ENCODE results near the gene MOB2.

Gene MOB2

GRCh38 chr11:1503708-1504104, 17.1 kb upstream of the MOB2 start:
- Mint-ChIP-seq H3K4me1 (peaks cover 29% of the 10 kb centered on the region), H3K4me3 (no peak overlapping the region), H3K27ac (no peak overlapping the region), H3K27me3 (no peaks in the 10 kb centered on the region), H3K9me3 (no peaks in the 10 kb centered on the region), H3K36me3 (peaks cover 20% of the 10 kb centered on the region)
- ATAC-seq (ENCODE audit: low read depth) (no peak), DNase-seq (ENCODE audit: low spot score in 2 of 2) (no peak)

- Mint-ChIP-seq H3K4me3 (no peak overlapping the region), H3K27me3 (no peaks in the 10 kb centered on the region), H3K4me1 (peaks cover 30% of the 10 kb centered on the region), H3K9me3 (no peaks in the 10 kb centered on the region), H3K27ac (no peak overlapping the region), H3K36me3 (peaks cover 21% of the 10 kb centered on the region)
- DNase-seq (ENCODE audit: low spot score in 2 of 2): no peak
- no peak for ATAC-seq (ENCODE audit: low read depth)
Observed at GRCh38 chr11:1502954-1503707, 16.6 kb upstream of the MOB2 start.

- peaks cover 21% of the 10 kb centered on the region for H3K36me3 Mint-ChIP-seq
- peaks cover 32% of the 10 kb centered on the region for H3K4me1 Mint-ChIP-seq
Observed at GRCh38 chr11:1502168-1502953, 15.8 kb upstream of the MOB2 start.

DNA sequence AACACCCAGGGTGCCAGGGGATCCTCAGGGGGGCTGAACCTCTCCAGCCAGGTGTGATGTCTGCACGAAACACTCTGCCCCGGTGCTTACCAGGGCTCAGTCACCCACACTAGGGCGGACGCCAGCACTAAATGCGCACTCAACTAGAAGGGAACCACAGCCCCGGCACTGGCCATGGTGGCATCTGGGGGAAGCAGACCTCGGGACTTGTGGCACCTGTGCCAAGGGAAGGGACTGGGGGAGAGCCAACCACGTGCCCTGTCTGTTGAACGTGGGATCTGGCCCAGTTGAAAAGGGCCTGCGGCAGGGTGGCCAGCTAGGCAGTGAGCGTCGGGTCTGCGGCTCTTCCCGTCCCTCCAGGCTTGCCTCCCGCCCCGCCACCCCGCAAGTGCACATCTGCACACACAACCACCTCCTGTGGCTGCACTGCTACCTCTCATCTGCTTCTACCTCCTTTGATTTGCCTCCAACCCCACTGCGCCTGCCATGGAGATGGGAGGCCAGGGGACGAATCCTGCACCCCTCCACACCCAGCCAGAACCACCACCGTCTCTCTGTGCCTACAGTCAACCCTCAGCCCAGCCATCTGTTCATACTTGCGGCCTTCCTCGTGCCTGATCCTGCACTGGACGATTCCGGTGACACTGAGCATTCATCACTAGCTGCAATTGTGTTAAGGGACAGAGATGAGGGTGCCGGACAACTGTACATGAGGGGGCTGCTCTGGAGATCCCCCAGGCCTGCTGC, 15.0 kb upstream of the MOB2 start:
- ATAC-seq (ENCODE audit: low read depth): no peak
- Mint-ChIP-seq H3K27ac (no peak overlapping the region), H3K4me3 (no peak overlapping the region)

More at GRCh38 chr11:1502168-1502953, 15.8 kb upstream of the MOB2 start:
- DNase-seq (ENCODE audit: low spot score in 2 of 2): no peak
- H3K27me3 Mint-ChIP-seq: no peaks in the 10 kb centered on the region
- ATAC-seq (ENCODE audit: low read depth): no peak
- H3K4me3 Mint-ChIP-seq: no peak overlapping the region
- no peaks in the 10 kb centered on the region for H3K9me3 Mint-ChIP-seq
- H3K27ac Mint-ChIP-seq: no peak overlapping the region

GRCh38 chr11:1500466-1501420, 14.2 kb upstream of the MOB2 start:
- DNase-seq (ENCODE audit: low spot score in 2 of 2) (no peak), ATAC-seq (ENCODE audit: low read depth) (no peak)
- no peaks in the 10 kb centered on the region for H3K9me3 Mint-ChIP-seq
- H3K4me3 Mint-ChIP-seq: no peak overlapping the region
- peaks cover 40% of the 10 kb centered on the region for H3K4me1 Mint-ChIP-seq
- no peak overlapping the region for H3K27ac Mint-ChIP-seq
- H3K27me3 Mint-ChIP-seq: no peaks in the 10 kb centered on the region
- H3K36me3 Mint-ChIP-seq: peaks cover 31% of the 10 kb centered on the region

More for the DNA sequence above, 15.0 kb upstream of the MOB2 start:
- Mint-ChIP-seq H3K36me3 (peaks cover 23% of the 10 kb centered on the region), H3K4me1 (peaks cover 35% of the 10 kb centered on the region), H3K27me3 (no peaks in the 10 kb centered on the region), H3K9me3 (no peaks in the 10 kb centered on the region)
- DNase-seq (ENCODE audit: low spot score in 2 of 2): no peak

GRCh38 chr11:1499899-1500298, 13.3 kb upstream of the MOB2 start:
- H3K27ac Mint-ChIP-seq: no peak overlapping the region
- DNase-seq (ENCODE audit: low spot score in 2 of 2): no peak

DNA sequence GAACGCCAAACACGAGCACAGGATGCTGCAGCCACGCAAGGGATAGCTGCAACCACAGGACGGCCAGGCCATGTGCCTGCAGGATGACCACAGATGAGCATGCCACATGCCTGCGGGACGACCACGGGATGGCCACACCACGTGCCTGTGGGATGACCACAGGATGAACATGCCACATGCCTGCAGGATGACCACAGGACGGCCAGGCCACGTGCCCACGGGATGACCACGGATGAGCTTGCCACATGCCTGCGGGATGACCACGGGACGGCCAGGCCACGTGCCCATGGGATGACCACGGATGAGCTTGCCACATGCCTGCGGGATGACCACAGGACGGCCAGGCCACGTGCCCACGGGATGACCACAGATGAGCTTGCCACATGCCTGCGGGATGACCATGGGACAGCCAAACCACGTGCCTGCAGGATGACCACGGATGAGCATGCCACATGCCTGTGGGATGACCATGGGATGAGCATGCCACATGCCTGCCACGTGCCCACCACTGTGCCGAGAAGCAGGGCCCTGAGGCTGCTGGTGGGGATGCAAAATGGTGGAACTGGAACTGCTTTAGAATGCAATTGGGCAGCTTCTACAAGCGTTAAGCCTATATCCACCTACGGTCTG, 12.8 kb upstream of the MOB2 start:
- ATAC-seq (ENCODE audit: low read depth) (no peak), DNase-seq (ENCODE audit: low spot score in 2 of 2) (no peak)
- peaks cover 44% of the 10 kb centered on the region for H3K4me1 Mint-ChIP-seq
- H3K36me3 Mint-ChIP-seq: peaks cover 32% of the 10 kb centered on the region
- H3K27me3 Mint-ChIP-seq: no peaks in the 10 kb centered on the region
- no peak overlapping the region for H3K4me3 Mint-ChIP-seq
- no peaks in the 10 kb centered on the region for H3K9me3 Mint-ChIP-seq
- H3K27ac Mint-ChIP-seq: no peak overlapping the region

More at GRCh38 chr11:1499899-1500298, 13.3 kb upstream of the MOB2 start:
- H3K36me3 Mint-ChIP-seq: peaks cover 31% of the 10 kb centered on the region
- H3K4me3 Mint-ChIP-seq: no peak overlapping the region
- no peak for ATAC-seq (ENCODE audit: low read depth)
- no peaks in the 10 kb centered on the region for H3K9me3 Mint-ChIP-seq
- H3K4me1 Mint-ChIP-seq: peaks cover 40% of the 10 kb centered on the region
- H3K27me3 Mint-ChIP-seq: no peaks in the 10 kb centered on the region

DNA sequence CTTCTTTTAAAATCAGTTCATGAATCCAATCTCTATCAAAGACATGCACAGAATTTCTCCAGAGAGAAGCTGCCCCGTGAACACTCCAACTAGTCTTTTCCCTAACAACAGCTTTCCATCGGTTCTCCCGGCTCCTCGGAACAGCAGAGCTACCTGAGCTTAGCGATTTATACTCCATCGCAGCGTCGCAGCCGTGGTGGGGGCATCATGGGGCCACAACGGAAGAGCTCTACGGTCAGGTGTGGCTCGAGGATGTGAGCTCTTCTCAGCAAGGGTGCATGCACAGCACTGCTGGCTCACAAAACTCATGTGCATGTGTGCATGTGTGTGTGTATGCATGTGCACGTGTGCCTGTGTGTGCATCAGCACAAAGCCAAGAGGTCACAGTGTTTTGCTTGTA, 11.7 kb upstream of the MOB2 start:
- DNase-seq (ENCODE audit: low spot score in 2 of 2) (no peak), ATAC-seq (ENCODE audit: low read depth) (no peak)
- Mint-ChIP-seq H3K9me3 (peaks cover 3% of the 10 kb centered on the region), H3K4me1 (peaks cover 52% of the 10 kb centered on the region), H3K27me3 (no peaks in the 10 kb centered on the region), H3K4me3 (no peak overlapping the region), H3K27ac (peak overlapping the region; percentile 35), H3K36me3 (peaks cover 38% of the 10 kb centered on the region)

DNA sequence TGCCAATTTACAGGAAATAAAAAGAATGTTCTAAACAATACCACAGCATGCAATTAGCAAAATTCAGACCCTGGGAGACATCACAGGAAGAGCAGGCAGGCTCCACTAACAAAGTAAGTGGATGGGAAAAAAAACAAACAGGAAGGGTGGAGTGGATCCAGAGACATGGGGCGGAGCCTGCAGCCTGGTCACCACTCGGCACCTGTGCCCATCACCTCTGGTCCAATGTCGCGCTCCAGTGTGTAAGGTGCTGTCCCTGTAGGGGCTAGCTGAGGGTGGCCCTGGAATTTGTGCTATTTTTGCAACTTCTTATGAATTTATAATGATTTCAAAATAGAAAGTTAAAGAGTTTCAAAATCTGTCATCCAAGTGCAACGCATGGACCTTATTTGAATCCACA, 11.0 kb upstream of the MOB2 start:
- H3K36me3 Mint-ChIP-seq: peaks cover 38% of the 10 kb centered on the region
- H3K9me3 Mint-ChIP-seq: peaks cover 3% of the 10 kb centered on the region
- DNase-seq (ENCODE audit: low spot score in 2 of 2) (no peak), ATAC-seq (ENCODE audit: low read depth) (no peak)
- H3K27me3 Mint-ChIP-seq: no peaks in the 10 kb centered on the region
- peak overlapping the region; percentile 8 for H3K27ac Mint-ChIP-seq
- peaks cover 53% of the 10 kb centered on the region for H3K4me1 Mint-ChIP-seq
- H3K4me3 Mint-ChIP-seq: peak overlapping the region; percentile 25

GRCh38 chr11:1496761-1497095, 10.1 kb upstream of the MOB2 start:
- H3K9me3 Mint-ChIP-seq: peaks cover 3% of the 10 kb centered on the region
- H3K4me3 Mint-ChIP-seq: no peak overlapping the region
- peaks cover 55% of the 10 kb centered on the region for H3K4me1 Mint-ChIP-seq
- H3K36me3 Mint-ChIP-seq: peaks cover 37% of the 10 kb centered on the region
- no peaks in the 10 kb centered on the region for H3K27me3 Mint-ChIP-seq
- DNase-seq (ENCODE audit: low spot score in 2 of 2) (no peak), ATAC-seq (ENCODE audit: low read depth) (no peak)
- H3K27ac Mint-ChIP-seq: peak overlapping the region; percentile 8

DNA sequence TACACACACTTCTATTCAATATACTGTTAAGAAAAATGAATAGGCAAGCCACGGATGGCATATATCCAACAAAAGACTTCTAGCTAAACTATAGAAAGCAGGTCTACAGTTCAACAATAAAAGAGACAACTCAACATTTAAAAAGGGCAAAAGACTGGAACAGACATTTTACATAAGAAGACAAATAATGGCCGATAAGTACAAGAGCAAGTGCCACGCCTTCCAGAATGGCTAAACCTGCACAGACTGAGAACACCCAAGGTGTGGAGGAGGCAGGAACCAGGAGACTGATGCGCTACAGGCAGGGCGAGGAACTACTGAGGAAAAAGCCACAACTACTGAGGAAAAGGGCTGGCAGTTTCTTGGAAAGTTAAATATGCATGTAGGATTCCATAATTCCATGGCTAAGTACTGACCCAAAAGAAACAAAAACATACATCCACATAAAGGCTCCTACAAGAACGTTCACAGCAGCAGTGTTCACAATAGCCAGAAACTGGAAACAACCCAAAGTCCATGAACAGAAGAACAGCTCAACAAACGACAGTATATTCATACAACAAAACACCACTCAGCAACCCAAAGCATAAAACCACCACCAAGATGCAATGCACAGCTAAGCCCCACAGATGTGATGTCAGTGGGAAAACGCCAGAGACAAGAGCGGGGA, 9.6 kb upstream of the MOB2 start:
- Mint-ChIP-seq H3K9me3 (peaks cover 3% of the 10 kb centered on the region), H3K4me3 (no peak overlapping the region), H3K27ac (no peak overlapping the region), H3K36me3 (peaks cover 36% of the 10 kb centered on the region), H3K27me3 (no peaks in the 10 kb centered on the region), H3K4me1 (peaks cover 55% of the 10 kb centered on the region)
- ATAC-seq (ENCODE audit: low read depth): no peak
- no peak for DNase-seq (ENCODE audit: low spot score in 2 of 2)

GRCh38 chr11:1494650-1495049, 8.1 kb upstream of the MOB2 start:
- H3K4me1 Mint-ChIP-seq: peaks cover 47% of the 10 kb centered on the region
- DNase-seq (ENCODE audit: low spot score in 2 of 2) (no peak), ATAC-seq (ENCODE audit: low read depth) (no peak)
- H3K4me3 Mint-ChIP-seq: no peak overlapping the region
- no peaks in the 10 kb centered on the region for H3K27me3 Mint-ChIP-seq
- peaks cover 24% of the 10 kb centered on the region for H3K36me3 Mint-ChIP-seq
- peaks cover 3% of the 10 kb centered on the region for H3K9me3 Mint-ChIP-seq
- H3K27ac Mint-ChIP-seq: no peak overlapping the region

All from memory B cell (primary cell).